CD4-positive, CD25-positive, alpha-beta regulatory T cell (primary cell): Measurements from ENCODE around the gene COLQ. TPM values are rescaled to one million over a fixed set of nuclear protein-coding genes. Genes with fewer than 3 reads are reported as not detected.

Source experiments
- ATAC-seq, 2 donors: fragments of 150-1000 bp; cut with Tn5 transposase; one replicate each; pipeline ENCODE4 v1.10.0; 2021; ENCODE audit warnings: low read depth in 2 of 2, moderate number of reproducible peaks in 2 of 2, moderate library complexity in 1 of 2
- DNase-seq, 3 donors: peaks; one replicate each; pipeline versions ENCODE4 v3.0.0 to v3.0.0-alpha.2; 2012 to 2022; ENCODE audit warnings: mixed read lengths in 1 of 3
- H3K27ac ChIP-seq: one replicate; pipeline ENCODE4 v1.7.0; 2013; ENCODE audit warnings: mild to moderate bottlenecking, low read length; ENCODE audit not compliant: insufficient read depth, poor library complexity, severe bottlenecking
- H3K27me3 ChIP-seq: one replicate; pipeline ENCODE4 v1.7.0; 2013; ENCODE audit warnings: low read length; ENCODE audit not compliant: control insufficient read depth, insufficient read depth
- H3K36me3 ChIP-seq: one replicate; pipeline ENCODE4 v1.7.0; 2013; ENCODE audit warnings: mild to moderate bottlenecking, low read length, moderate library complexity; ENCODE audit not compliant: control insufficient read depth, insufficient read depth
- H3K4me1 ChIP-seq: 2 replicates; pipeline ENCODE4 v1.7.0; 2013; ENCODE audit warnings: mild to moderate bottlenecking, low read length; ENCODE audit not compliant: insufficient read depth, control insufficient read depth, poor library complexity, severe bottlenecking
- H3K4me3 ChIP-seq: one replicate; pipeline ENCODE4 v1.7.0; 2013; ENCODE audit warnings: low read depth, mild to moderate bottlenecking, low read length, moderate library complexity
- H3K9me3 ChIP-seq, 2 experiments: 1 replicate in 1 of 2; 2 replicates in 1 of 2; pipeline ENCODE4 v1.7.0; 2013; ENCODE audit warnings: low read length in 2 of 2, mild to moderate bottlenecking in 1 of 2, moderate library complexity in 1 of 2; ENCODE audit not compliant: control insufficient read depth in 2 of 2
- H3K27ac Mint-ChIP-seq, 3 donors: one replicate each; pipeline ENCODE4 v1.8.0; 2020 to 2022; ENCODE audit warnings: mild to moderate bottlenecking in 3 of 3, mixed read lengths in 3 of 3, moderate library complexity in 2 of 3
- H3K27me3 Mint-ChIP-seq: one replicate; pipeline ENCODE4 v1.8.0; 2022; ENCODE audit warnings: mild to moderate bottlenecking, mixed read lengths
- H3K36me3 Mint-ChIP-seq: one replicate; pipeline ENCODE4 v1.8.0; 2020; ENCODE audit warnings: mixed read lengths
- H3K4me1 Mint-ChIP-seq, 4 donors: one replicate each; pipeline ENCODE4 v1.8.0; 2020 to 2022; ENCODE audit warnings: mixed read lengths in 4 of 4, mild to moderate bottlenecking in 1 of 4
- H3K4me3 Mint-ChIP-seq, 4 donors: one replicate each; pipeline ENCODE4 v1.8.0; 2020 to 2022; ENCODE audit warnings: mild to moderate bottlenecking in 4 of 4, mixed read lengths in 4 of 4, moderate library complexity in 3 of 4
- H3K9me3 Mint-ChIP-seq, 7 donors: one replicate each; pipeline ENCODE4 v1.8.0; 2020 to 2022; ENCODE audit warnings: mixed read lengths in 7 of 7, mild to moderate bottlenecking in 3 of 7, moderate library complexity in 2 of 7
- polyA plus RNA-seq, 4 donors: library from polyadenylated mRNA; unstranded; fragments of 300-500 nt; fragmentation: Illumina TruSeq; gene quantifications; one replicate each; pipeline ENCODE4 v1.2.3, GENCODE V29; 2021
- total RNA-seq: library from RNA; stranded (reverse); gene quantifications from one replicate; pipeline ENCODE4 v1.2.3, GENCODE V29; 2022

The COLQ gene
- total and polyA plus RNA-seq, 5 donors from 2014 or later, result 0.60 to 5.1 (median 1.0) TPM

DNA sequence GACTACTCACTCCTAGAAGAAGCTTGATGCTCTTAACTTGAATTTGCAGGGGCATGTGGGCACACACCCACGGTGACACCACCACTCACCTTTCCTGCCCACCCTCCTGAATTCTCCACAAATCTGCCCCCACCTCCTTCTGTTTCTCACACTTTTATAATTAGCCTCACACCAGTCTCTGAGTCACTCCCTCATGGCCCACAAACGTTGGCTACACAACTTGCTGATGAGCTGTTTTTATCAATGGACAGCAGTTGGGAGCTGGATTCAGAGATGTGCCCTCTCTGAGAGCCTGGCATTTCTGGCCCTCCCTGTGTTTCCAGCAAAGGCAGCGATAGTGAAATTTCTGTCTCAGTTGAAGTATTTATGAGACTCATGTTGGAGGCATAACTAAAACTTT, 1.3 kb downstream of the COLQ start:
- Mint-ChIP-seq H3K4me3 (no peak overlapping the region), H3K27ac (peak overlapping the region in 2 of 3 donors; percentile 20 to 55), H3K36me3 (no peaks in the 10 kb centered on the region), H3K9me3 (no peaks in the 10 kb centered on the region), H3K27me3 (no peaks in the 10 kb centered on the region), H3K4me1 (peaks cover 0 to 5% (median 3%) of the 10 kb centered on the region in 4 donors)
- Histone ChIP-seq H3K27me3 (no peaks in the 10 kb centered on the region), H3K27ac (no peak overlapping the region), H3K36me3 (no peaks in the 10 kb centered on the region), H3K4me1 (peaks cover 4% of the 10 kb centered on the region), H3K9me3 (no peaks in the 10 kb centered on the region), H3K4me3 (no peak overlapping the region)
- DNase-seq (no peak), ATAC-seq (no peak)

DNA sequence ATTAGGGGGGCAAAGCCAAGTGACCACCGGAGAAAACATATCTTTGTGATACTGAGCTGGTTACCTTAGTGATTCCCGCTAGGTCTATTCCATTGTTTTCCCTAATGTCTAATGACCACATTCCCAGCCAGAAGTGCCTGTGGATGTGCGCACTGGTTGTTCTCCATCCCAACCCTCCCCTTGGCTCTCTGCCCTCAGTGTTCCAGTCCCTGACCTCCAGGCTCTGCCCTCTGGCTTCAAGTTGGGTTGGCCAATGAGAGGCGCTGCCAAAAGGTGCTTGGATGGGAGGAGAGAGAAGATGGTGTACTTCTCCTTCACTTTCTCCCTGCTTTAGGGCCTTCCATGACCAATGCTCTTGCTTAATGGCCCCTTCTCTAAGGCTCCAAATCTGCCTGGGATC, 2.4 kb downstream of the COLQ start:
- no peak overlapping the region for H3K4me3 ChIP-seq
- no peaks in the 10 kb centered on the region for H3K36me3 Mint-ChIP-seq
- H3K36me3 ChIP-seq, result no peaks in the 10 kb centered on the region
- H3K27ac ChIP-seq, result no peak overlapping the region
- H3K9me3 Mint-ChIP-seq, result no peaks in the 10 kb centered on the region
- no peaks in the 10 kb centered on the region for H3K9me3 ChIP-seq
- no peaks in the 10 kb centered on the region for H3K27me3 Mint-ChIP-seq
- no peak overlapping the region for H3K4me3 Mint-ChIP-seq
- peaks cover 0 to 5% (median 4%) of the 10 kb centered on the region in 4 donors for H3K4me1 Mint-ChIP-seq
- H3K4me1 ChIP-seq, result peaks cover 4% of the 10 kb centered on the region
- no peak overlapping the region for H3K27ac Mint-ChIP-seq
- H3K27me3 ChIP-seq, result no peaks in the 10 kb centered on the region
- DNase-seq, result no peak
- ATAC-seq, result no peak

- no peak for DNase-seq
- no peak overlapping the region for H3K4me3 Mint-ChIP-seq
- H3K36me3 ChIP-seq, result no peaks in the 10 kb centered on the region
- H3K4me1 Mint-ChIP-seq, result peaks cover 0 to 6% (median 3%) of the 10 kb centered on the region in 4 donors
- H3K9me3 ChIP-seq, result no peaks in the 10 kb centered on the region
- no peak for ATAC-seq
- no peak overlapping the region for H3K27ac ChIP-seq
- no peaks in the 10 kb centered on the region for H3K27me3 Mint-ChIP-seq
- H3K4me1 ChIP-seq, result no peaks in the 10 kb centered on the region
- no peaks in the 10 kb centered on the region for H3K27me3 ChIP-seq
- no peaks in the 10 kb centered on the region for H3K36me3 Mint-ChIP-seq
- no peaks in the 10 kb centered on the region for H3K9me3 Mint-ChIP-seq
- H3K4me3 ChIP-seq, result no peak overlapping the region
- peak overlapping the region in 2 of 3 donors; percentile 38 to 75 for H3K27ac Mint-ChIP-seq
Observed at GRCh38 chr3:15514663-15515340, 6.7 kb downstream of the COLQ start.

DNA sequence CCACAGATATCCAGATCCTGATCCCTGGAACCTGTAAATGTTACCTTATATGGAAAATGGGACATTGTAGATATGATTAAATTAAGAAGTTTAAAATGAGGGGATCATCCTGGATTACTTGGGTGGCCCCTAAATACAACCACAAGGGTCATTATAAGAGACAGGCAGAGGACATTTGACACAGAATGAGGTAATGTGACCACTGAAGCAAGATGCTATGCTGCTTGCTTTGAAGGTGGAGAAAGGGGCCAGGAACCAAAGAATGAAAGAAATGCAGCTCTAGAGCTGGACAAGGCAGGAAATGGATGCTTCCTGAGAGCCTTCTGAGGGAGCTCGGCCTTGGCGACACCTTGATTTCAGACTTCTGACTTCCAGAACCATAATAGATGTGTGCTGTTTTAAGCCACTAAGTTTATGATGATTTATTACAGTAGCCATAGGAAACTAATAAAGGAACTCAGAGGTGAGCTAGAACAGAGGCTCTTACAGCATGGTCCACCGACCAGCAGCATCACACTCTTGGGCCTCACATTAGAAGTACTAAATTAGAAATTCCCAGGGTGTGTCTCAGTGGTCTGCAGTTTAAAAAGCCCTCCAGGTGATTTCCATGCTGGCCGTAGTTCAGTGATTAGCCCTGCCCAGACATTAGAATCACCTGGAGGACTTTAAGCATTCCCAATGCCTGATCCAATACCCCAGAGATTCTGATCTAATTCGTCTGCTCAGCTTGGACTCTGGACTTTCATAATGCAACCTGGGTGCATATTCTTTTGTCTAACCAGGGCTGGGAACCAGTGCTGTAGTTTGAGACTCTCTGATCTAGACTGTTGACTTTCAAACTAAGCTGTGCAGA, 7.5 kb downstream of the COLQ start:
- no peaks in the 10 kb centered on the region for H3K27me3 ChIP-seq
- no peaks in the 10 kb centered on the region for H3K27me3 Mint-ChIP-seq
- H3K4me1 Mint-ChIP-seq, result peaks cover 0 to 6% (median 3%) of the 10 kb centered on the region in 4 donors
- peak overlapping the region in 1 of 3 donors; percentile 10 for H3K27ac Mint-ChIP-seq
- no peaks in the 10 kb centered on the region for H3K36me3 Mint-ChIP-seq
- H3K4me1 ChIP-seq, result no peaks in the 10 kb centered on the region
- no peaks in the 10 kb centered on the region for H3K9me3 Mint-ChIP-seq
- H3K4me3 ChIP-seq, result no peak overlapping the region
- no peak for ATAC-seq
- H3K36me3 ChIP-seq, result no peaks in the 10 kb centered on the region
- H3K9me3 ChIP-seq, result no peaks in the 10 kb centered on the region
- no peak overlapping the region for H3K27ac ChIP-seq
- H3K4me3 Mint-ChIP-seq, result no peak overlapping the region
- DNase-seq, result no peak

DNA sequence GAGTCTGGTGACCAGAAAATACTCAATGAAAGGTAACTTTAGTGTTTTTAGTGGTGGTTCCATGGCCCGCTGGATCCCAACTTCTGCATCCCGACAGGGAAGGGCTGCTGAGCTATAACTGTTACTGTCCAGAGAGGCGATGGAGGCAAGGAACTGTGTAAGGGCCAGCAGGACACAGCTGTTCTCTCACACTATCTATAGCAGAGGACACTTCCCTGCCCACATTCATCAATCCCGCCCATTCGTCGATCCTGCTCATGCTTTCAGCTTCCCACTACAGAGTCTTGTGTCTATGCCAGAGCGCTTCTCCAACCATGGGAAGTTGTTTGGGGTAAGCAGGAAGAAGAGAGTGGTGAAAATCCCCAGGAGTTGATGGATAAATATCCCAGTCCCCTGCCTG, 8.4 kb downstream of the COLQ start:
- Mint-ChIP-seq H3K4me1 (peaks cover 2 to 6% (median 4%) of the 10 kb centered on the region in 4 donors), H3K36me3 (no peaks in the 10 kb centered on the region), H3K4me3 (no peak overlapping the region), H3K9me3 (no peaks in the 10 kb centered on the region), H3K27ac (peak overlapping the region in 1 of 3 donors; percentile 10), H3K27me3 (no peaks in the 10 kb centered on the region)
- DNase-seq (no peak), ATAC-seq (no peak)
- H3K4me3 ChIP-seq, result no peak overlapping the region
- no peak overlapping the region for H3K27ac ChIP-seq
- H3K4me1 ChIP-seq, result no peaks in the 10 kb centered on the region
- H3K27me3 ChIP-seq, result no peaks in the 10 kb centered on the region
- H3K9me3 ChIP-seq, result no peaks in the 10 kb centered on the region
- H3K36me3 ChIP-seq, result no peaks in the 10 kb centered on the region

DNA sequence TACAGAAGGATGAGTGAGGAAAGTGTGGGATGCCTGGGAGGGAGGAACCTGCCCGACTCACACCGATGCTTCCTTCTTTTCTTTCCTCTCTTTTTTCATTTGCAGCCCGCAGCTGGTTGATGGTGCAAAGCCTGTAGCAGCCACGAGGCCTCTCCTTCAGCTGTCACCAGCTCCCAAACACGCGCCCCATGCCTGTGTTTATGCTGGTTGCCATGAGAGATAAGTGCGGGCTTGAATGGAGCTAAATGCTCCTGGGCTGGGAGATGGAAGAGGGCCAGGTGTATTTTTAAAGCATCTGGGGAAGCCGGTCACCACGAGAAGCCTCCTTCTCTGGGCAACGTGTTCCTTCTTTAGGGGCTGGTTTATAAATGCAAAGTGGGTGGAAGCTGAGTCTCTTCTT, 9.3 kb downstream of the COLQ start:
- Histone ChIP-seq H3K36me3 (no peaks in the 10 kb centered on the region), H3K4me1 (no peaks in the 10 kb centered on the region), H3K9me3 (no peaks in the 10 kb centered on the region), H3K4me3 (no peak overlapping the region), H3K27ac (no peak overlapping the region), H3K27me3 (no peaks in the 10 kb centered on the region)
- ATAC-seq (no peak), DNase-seq (no peak)
- Mint-ChIP-seq H3K4me3 (no peak overlapping the region), H3K9me3 (no peaks in the 10 kb centered on the region), H3K36me3 (no peaks in the 10 kb centered on the region), H3K27me3 (no peaks in the 10 kb centered on the region), H3K27ac (peak overlapping the region in 1 of 3 donors; percentile 2), H3K4me1 (peaks cover 2 to 6% (median 5%) of the 10 kb centered on the region in 4 donors)

DNA sequence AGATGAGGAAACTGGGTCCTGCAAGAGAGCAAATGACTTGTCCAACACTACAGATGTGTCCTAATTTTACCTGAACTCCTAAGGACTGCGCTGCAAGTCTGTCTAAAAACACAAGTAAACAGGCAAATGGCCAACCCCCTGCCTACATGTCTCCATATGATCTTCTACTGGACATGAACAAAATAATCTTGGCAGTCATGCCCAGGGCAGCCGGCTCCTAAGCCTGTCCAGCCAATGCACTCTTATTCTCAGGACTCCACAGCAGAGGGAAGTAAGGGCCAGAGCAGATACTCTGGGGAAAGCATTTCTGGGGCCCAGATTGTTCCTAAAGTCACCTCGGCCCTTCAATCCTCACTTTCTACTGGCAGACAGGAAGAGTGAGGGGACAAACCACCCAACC, 10.3 kb downstream of the COLQ start:
- DNase-seq (no peak), ATAC-seq (no peak)
- H3K27ac Mint-ChIP-seq, result no peak overlapping the region

More for the DNA sequence above, 10.3 kb downstream of the COLQ start:
- H3K27me3 Mint-ChIP-seq, result no peaks in the 10 kb centered on the region
- H3K4me1 Mint-ChIP-seq, result peaks cover 3 to 6% (median 5%) of the 10 kb centered on the region in 4 donors
- Histone ChIP-seq H3K9me3 (no peaks in the 10 kb centered on the region), H3K4me1 (no peaks in the 10 kb centered on the region), H3K4me3 (no peak overlapping the region), H3K27ac (no peak overlapping the region), H3K27me3 (no peaks in the 10 kb centered on the region), H3K36me3 (no peaks in the 10 kb centered on the region)
- H3K4me3 Mint-ChIP-seq, result no peak overlapping the region
- H3K36me3 Mint-ChIP-seq, result no peaks in the 10 kb centered on the region
- no peaks in the 10 kb centered on the region for H3K9me3 Mint-ChIP-seq
